ENCODE results near the gene OR5AC2.

The OR5AC2 gene

GRCh38 chr3:98086873-98087272, at the start of gene OR5AC2:
Gene OR5AC2, plus strand, starts transcription at chr3:98087173. Its CDS starts 0 bp downstream, at chr3:98087173.
- DNase-seq: no peak

GRCh38 chr3:98038286-98038685, 48.7 kb upstream of the OR5AC2 start:
- no peak for DNase-seq

GRCh38 chr3:98038876-98039275, 48.1 kb upstream of the OR5AC2 start:
- DNase-seq: no peak

GRCh38 chr3:98039322-98040024, 47.5 kb upstream of the OR5AC2 start:
- peak; percentile 76 for DNase-seq

- no peak for DNase-seq
Measured at GRCh38 chr3:98041350-98041749, 45.6 kb upstream of the OR5AC2 start.

- DNase-seq: no peak
Measured at GRCh38 chr3:98048586-98048985, 38.4 kb upstream of the OR5AC2 start.

GRCh38 chr3:98049271-98049670, 37.7 kb upstream of the OR5AC2 start:
- DNase-seq: no peak

- no peak for DNase-seq
Measured at GRCh38 chr3:98056035-98056434, 30.9 kb upstream of the OR5AC2 start.

- DNase-seq: no peak
Measured at GRCh38 chr3:98057631-98058030, 29.3 kb upstream of the OR5AC2 start.

GRCh38 chr3:98058244-98058960, 28.6 kb upstream of the OR5AC2 start:
- DNase-seq: no peak

GRCh38 chr3:98068824-98069223, 18.1 kb upstream of the OR5AC2 start:
- no peak for DNase-seq

- DNase-seq: no peak
Measured at GRCh38 chr3:98070840-98071239, 16.1 kb upstream of the OR5AC2 start.

GRCh38 chr3:98073486-98073885, 13.5 kb upstream of the OR5AC2 start:
- DNase-seq: no peak

- no peak for DNase-seq
Measured at GRCh38 chr3:98095882-98096281, 8.9 kb downstream of the OR5AC2 start.

- no peak for DNase-seq
Measured at GRCh38 chr3:98099848-98100247, 12.9 kb downstream of the OR5AC2 start.

- no peak for DNase-seq
Measured at GRCh38 chr3:98108162-98108561, 21.2 kb downstream of the OR5AC2 start.

- DNase-seq: no peak
Measured at GRCh38 chr3:98109807-98110549, 23.0 kb downstream of the OR5AC2 start.

- DNase-seq: no peak
Measured at GRCh38 chr3:98110550-98110908, 23.6 kb downstream of the OR5AC2 start.

- DNase-seq: no peak
Measured at GRCh38 chr3:98114264-98114663, 27.3 kb downstream of the OR5AC2 start.

- no peak for DNase-seq
Measured at GRCh38 chr3:98115717-98116116, 28.7 kb downstream of the OR5AC2 start.

- no peak for DNase-seq
Measured at GRCh38 chr3:98130421-98130820, 43.4 kb downstream of the OR5AC2 start, which contains the start of gene OR5H1. Gene OR5H1, plus strand, starts transcription at chr3:98130721. Its CDS starts 1,977 bp downstream, at chr3:98132698.

GRCh38 chr3:98136631-98137030, 49.7 kb downstream of the OR5AC2 start:
- DNase-seq: no peak

Data from DMS153 (cell line).